Spinal cord (tissue), 10 donors: ENCODE data around the gene FGL2. TPM values are rescaled to one million over a fixed set of nuclear protein-coding genes. Genes with fewer than 3 reads are reported as not detected.

Experiments used
- DNase-seq, 6 donors: peaks; one replicate each; pipeline versions ENCODE4 v3.0.0 to v3.0.0-alpha.2; 2013 to 2015; ENCODE audit warnings: low spot score in 6 of 6, low read depth in 4 of 6
- H3K27ac ChIP-seq: one replicate; pipeline ENCODE4 v1.5.1; 2013; ENCODE audit warnings: low read depth, low read length, control low read depth
- H3K27me3 ChIP-seq: one replicate; pipeline ENCODE4 v1.6.1; 2013; ENCODE audit warnings: low read length; ENCODE audit not compliant: control insufficient read depth, insufficient read depth
- H3K36me3 ChIP-seq: one replicate; pipeline ENCODE4 v1.6.1; 2013; ENCODE audit warnings: low read length; ENCODE audit not compliant: control insufficient read depth, insufficient read depth
- H3K4me1 ChIP-seq: one replicate; pipeline ENCODE4 v1.6.1; 2013; ENCODE audit warnings: low read length; ENCODE audit not compliant: control insufficient read depth, insufficient read depth
- H3K4me3 ChIP-seq: one replicate; pipeline ENCODE4 v1.5.1; 2013; ENCODE audit warnings: low read depth, low read length, control low read depth
- H3K9me3 ChIP-seq: one replicate; pipeline ENCODE4 v1.6.1; 2013; ENCODE audit warnings: low read length; ENCODE audit not compliant: control insufficient read depth, insufficient read depth
- WGBS: methylation state at CpG from one replicate; pipeline ENCODE4 v1.1.5; 2013; ENCODE audit warnings: missing lambda C conversion rate; ENCODE audit not compliant: insufficient coverage; 5-methylcytosine and 5-hydroxymethylcytosine counted together
- long read RNA-seq, 4 donors: transcript quantifications; one replicate each; lab custom pipeline, GENCODE V29; 2026
- polyA plus RNA-seq, 2 donors: library from polyadenylated mRNA; unstranded; fragments of 120-200 nt; gene quantifications; one replicate each; pipeline ENCODE4 v1.2.1, GENCODE V29; 2013; ENCODE audit not compliant: insufficient read length in 2 of 2
- total RNA-seq, 2 donors: library from RNA; depleted of rRNA in 1 of 2; stranded (reverse); fragments of 120-200 nt in 1 of 2; fragments of >200 nt in 1 of 2; gene quantifications; one replicate each; pipeline versions ENCODE4 v1.2.3 to v1.2.4, GENCODE V29; 2013 to 2014
- donor health status: healthy.

Gene FGL2
- total RNA-seq, result 100 to 1,000 TPM; 126 to 135 TPM
- polyA plus RNA-seq, result 10 to 100 TPM in 1 of 2 donors, 1 to 10 TPM in 1; 3.9 to 12.8 TPM
- long read RNA-seq, donor 1, full-length matches to known transcripts, result 11 of 11 reads
- long read RNA-seq, donor 1, partial matches to known transcripts, result 0 of 11 reads
- long read RNA-seq, donor 1, other reads (novel, unspliced or antisense), result 0 of 11 reads
- long read RNA-seq, donor 2, partial matches to known transcripts, result 0 of 2 reads
- long read RNA-seq, donor 2, other reads (novel, unspliced or antisense), result 0 of 2 reads
- long read RNA-seq, donor 3, full-length matches to known transcripts, result 4 of 4 reads
- long read RNA-seq, donor 3, partial matches to known transcripts, result 0 of 4 reads
- long read RNA-seq, donor 3, other reads (novel, unspliced or antisense), result 0 of 4 reads
- long read RNA-seq, donor 4, full-length matches to known transcripts, result 12 of 12 reads
- long read RNA-seq, donor 4, partial matches to known transcripts, result 0 of 12 reads
- long read RNA-seq, donor 4, other reads (novel, unspliced or antisense), result 0 of 12 reads

- no peaks in the 10 kb centered on the region for H3K27me3 ChIP-seq
- DNase-seq, result peak; percentile 15 to 86 (median 34)
- H3K9me3 ChIP-seq, result no peaks in the 10 kb centered on the region
- no peaks in the 10 kb centered on the region for H3K36me3 ChIP-seq
- H3K27ac ChIP-seq, result peak within 1 kb of the TSS; percentile 17
- H3K4me1 ChIP-seq, result peaks cover 6% of the 10 kb centered on the region
- WGBS, result 8% methylated on average over 11 of the region's 15 CpGs
- peak within 1 kb of the TSS; percentile 44 for H3K4me3 ChIP-seq
Measured at GRCh38 chr7:77199013-77199966, at the start of gene FGL2. Gene FGL2, minus strand, starts transcription at chr7:77199819. Its CDS starts 26 bp downstream, at chr7:77199793.

GRCh38 chr7:77248154-77248553 is 48.5 kb upstream of the FGL2 start:
- Histone ChIP-seq H3K4me1 (no peaks in the 10 kb centered on the region), H3K27me3 (no peaks in the 10 kb centered on the region), H3K9me3 (no peaks in the 10 kb centered on the region), H3K36me3 (no peaks in the 10 kb centered on the region), H3K27ac (no peak overlapping the region), H3K4me3 (no peak overlapping the region)
- no peak for DNase-seq
- no CpG with 5 or more reads among the region's 3 CpGs for WGBS

- WGBS, result no CpG with 5 or more reads among the region's 3 CpGs
- no peaks in the 10 kb centered on the region for H3K36me3 ChIP-seq
- H3K27ac ChIP-seq, result no peak overlapping the region
- peak; percentile 9 to 84 (median 19) for DNase-seq
- no peak overlapping the region for H3K4me3 ChIP-seq
- no peaks in the 10 kb centered on the region for H3K4me1 ChIP-seq
- no peaks in the 10 kb centered on the region for H3K27me3 ChIP-seq
- no peaks in the 10 kb centered on the region for H3K9me3 ChIP-seq
Measured at GRCh38 chr7:77247206-77247850, 47.7 kb upstream of the FGL2 start.

GRCh38 chr7:77246026-77246640 is 46.5 kb upstream of the FGL2 start:
- DNase-seq, result no peak
- Histone ChIP-seq H3K4me3 (no peak overlapping the region), H3K4me1 (no peaks in the 10 kb centered on the region), H3K36me3 (no peaks in the 10 kb centered on the region), H3K27me3 (no peaks in the 10 kb centered on the region), H3K27ac (no peak overlapping the region), H3K9me3 (no peaks in the 10 kb centered on the region)
- 93% methylated on average over 2 of the region's 5 CpGs for WGBS

GRCh38 chr7:77245015-77245755 is 45.6 kb upstream of the FGL2 start:
- H3K9me3 ChIP-seq, result no peaks in the 10 kb centered on the region
- no peaks in the 10 kb centered on the region for H3K36me3 ChIP-seq
- H3K4me1 ChIP-seq, result no peaks in the 10 kb centered on the region
- DNase-seq, result no peak
- WGBS, result 74% methylated on average over 7 of the region's 7 CpGs
- no peaks in the 10 kb centered on the region for H3K27me3 ChIP-seq
- H3K27ac ChIP-seq, result no peak overlapping the region
- H3K4me3 ChIP-seq, result no peak overlapping the region

GRCh38 chr7:77244222-77244934 is 44.8 kb upstream of the FGL2 start:
- Histone ChIP-seq H3K27ac (no peak overlapping the region), H3K4me3 (no peak overlapping the region), H3K36me3 (no peaks in the 10 kb centered on the region), H3K27me3 (no peaks in the 10 kb centered on the region), H3K9me3 (no peaks in the 10 kb centered on the region), H3K4me1 (no peaks in the 10 kb centered on the region)
- 89% methylated on average over 4 of the region's 6 CpGs for WGBS
- no peak for DNase-seq

GRCh38 chr7:77242554-77242953 is 42.9 kb upstream of the FGL2 start:
- no peak overlapping the region for H3K4me3 ChIP-seq
- H3K4me1 ChIP-seq, result peaks cover 4% of the 10 kb centered on the region
- no peak for DNase-seq
- H3K9me3 ChIP-seq, result no peaks in the 10 kb centered on the region
- peak overlapping the region; percentile 35 for H3K27ac ChIP-seq
- WGBS, result 60% methylated on average over 1 of the region's 2 CpGs
- H3K27me3 ChIP-seq, result no peaks in the 10 kb centered on the region
- peaks cover 3% of the 10 kb centered on the region for H3K36me3 ChIP-seq

GRCh38 chr7:77242068-77242467 is 42.4 kb upstream of the FGL2 start:
- Histone ChIP-seq H3K9me3 (no peaks in the 10 kb centered on the region), H3K4me3 (no peak overlapping the region), H3K4me1 (peaks cover 4% of the 10 kb centered on the region), H3K27me3 (no peaks in the 10 kb centered on the region), H3K27ac (peak overlapping the region; percentile 35), H3K36me3 (peaks cover 4% of the 10 kb centered on the region)
- no peak for DNase-seq
- WGBS, result 93% methylated on average over 2 of the region's 2 CpGs
